Brain microvascular endothelial cell (primary cell): ENCODE results near the gene ZBTB34.

Experiments used
- DNase-seq: peaks from one replicate; pipeline ENCODE4 v3.0.0-alpha.2; 2020
- H3K27ac ChIP-seq: fragments of 250-450 bp; sonication (Bioruptor Pico); 2 replicates; pipeline ENCODE4 v1.5.1; 2020; ENCODE audit warnings: mild to moderate bottlenecking, moderate library complexity
- H3K27me3 ChIP-seq: fragments of 250-450 bp; sonication (Bioruptor Pico); replicated peaks from 2 replicates; pipeline ENCODE4 v1.5.1; 2020; ENCODE audit warnings: mild to moderate bottlenecking
- H3K36me3 ChIP-seq: fragments of 250-450 bp; sonication (Bioruptor Pico); replicated peaks from 2 replicates; pipeline ENCODE4 v1.5.1; 2020; ENCODE audit warnings: mild to moderate bottlenecking
- H3K4me3 ChIP-seq: 2 replicates; pipeline ENCODE4 v1.5.1; 2011; ENCODE audit warnings: low read depth, mild to moderate bottlenecking, control low read depth, low read length, moderate library complexity
- CTCF ChIP-seq: IDR thresholded peaks from 2 replicates; pipeline ENCODE4 v1.5.1; 2011; ENCODE audit warnings: low read depth, mild to moderate bottlenecking, moderate library complexity, low read length, control low read depth, inconsistent platforms; ENCODE audit errors: missing control alignments
- in situ Hi-C: cut with HindIII; loops from 2 replicates; pipeline ENCODE4 v1.10.0; 2017; ENCODE audit warnings: low sequenced_read_pairs, low pct_ligation_motif_present

ZBTB34 gene

DNA sequence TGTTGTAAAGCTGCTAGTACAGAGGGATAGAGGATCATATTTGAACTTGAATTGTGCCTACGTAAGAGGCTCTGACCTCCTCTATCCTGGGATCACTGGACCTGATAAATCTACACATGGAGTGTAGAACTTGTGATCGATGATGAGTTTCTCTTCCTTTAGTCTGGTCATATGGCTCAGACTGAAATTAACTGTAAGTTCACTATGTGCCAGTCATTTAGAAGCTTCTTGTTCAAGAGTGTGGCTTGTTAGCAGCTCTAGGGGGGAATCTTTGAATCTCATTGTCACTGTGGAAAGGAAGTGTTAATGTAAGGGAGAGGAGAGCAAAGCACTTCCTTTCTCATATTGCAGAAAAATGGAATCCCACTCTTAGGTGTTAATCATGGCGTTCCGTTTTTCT is 12.1 kb downstream of the ZBTB34 start:
- no peak for DNase-seq
- no peak for TF ChIP-seq CTCF
- Histone ChIP-seq H3K27ac (no peak overlapping the region), H3K27me3 (no peaks in the 10 kb centered on the region), H3K36me3 (no peaks in the 10 kb centered on the region), H3K4me3 (no peak overlapping the region)
- in situ Hi-C loops, result no loop called here

DNA sequence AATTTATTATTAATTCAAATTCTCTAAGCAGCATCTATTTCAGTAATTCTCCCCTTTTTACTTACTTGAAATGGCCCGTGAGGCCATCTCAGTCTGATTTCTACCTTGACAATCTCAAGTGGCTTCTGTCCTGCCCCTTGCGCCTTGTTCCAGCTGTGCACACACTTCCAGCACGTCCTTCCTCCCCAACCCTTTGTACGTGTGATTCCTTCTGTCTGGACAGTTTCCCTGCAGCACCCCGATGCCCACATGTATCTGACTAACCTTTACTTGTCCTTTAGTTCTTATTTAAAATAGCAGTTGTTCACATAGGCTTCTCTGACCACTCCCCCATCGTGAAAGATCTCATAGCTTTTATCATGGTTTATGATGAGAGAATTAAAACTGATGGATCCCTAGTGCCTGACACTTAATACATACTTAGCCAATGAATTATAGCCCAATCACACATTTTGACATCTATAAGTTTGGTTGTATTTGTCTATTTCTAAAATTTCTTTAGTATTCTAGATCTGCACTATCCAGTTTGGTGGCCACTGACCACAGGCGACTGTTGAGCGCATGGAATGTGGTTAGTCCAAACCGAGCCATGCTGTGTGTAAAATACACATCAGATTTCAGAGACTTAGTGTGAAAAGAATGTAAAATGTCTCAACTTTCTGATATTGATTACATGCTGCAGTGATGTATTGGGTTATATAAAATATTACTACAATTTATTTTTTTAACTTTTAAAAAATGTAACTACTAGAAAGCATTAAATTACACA is 14.3 kb downstream of the ZBTB34 start:
- no peaks in the 10 kb centered on the region for H3K27me3 ChIP-seq
- H3K27ac ChIP-seq, result no peak overlapping the region
- H3K4me3 ChIP-seq, result no peak overlapping the region
- peaks cover 5% of the 10 kb centered on the region for H3K36me3 ChIP-seq
- TF ChIP-seq CTCF, result no peak
- in situ Hi-C loops, result no loop called here
- no peak for DNase-seq

DNA sequence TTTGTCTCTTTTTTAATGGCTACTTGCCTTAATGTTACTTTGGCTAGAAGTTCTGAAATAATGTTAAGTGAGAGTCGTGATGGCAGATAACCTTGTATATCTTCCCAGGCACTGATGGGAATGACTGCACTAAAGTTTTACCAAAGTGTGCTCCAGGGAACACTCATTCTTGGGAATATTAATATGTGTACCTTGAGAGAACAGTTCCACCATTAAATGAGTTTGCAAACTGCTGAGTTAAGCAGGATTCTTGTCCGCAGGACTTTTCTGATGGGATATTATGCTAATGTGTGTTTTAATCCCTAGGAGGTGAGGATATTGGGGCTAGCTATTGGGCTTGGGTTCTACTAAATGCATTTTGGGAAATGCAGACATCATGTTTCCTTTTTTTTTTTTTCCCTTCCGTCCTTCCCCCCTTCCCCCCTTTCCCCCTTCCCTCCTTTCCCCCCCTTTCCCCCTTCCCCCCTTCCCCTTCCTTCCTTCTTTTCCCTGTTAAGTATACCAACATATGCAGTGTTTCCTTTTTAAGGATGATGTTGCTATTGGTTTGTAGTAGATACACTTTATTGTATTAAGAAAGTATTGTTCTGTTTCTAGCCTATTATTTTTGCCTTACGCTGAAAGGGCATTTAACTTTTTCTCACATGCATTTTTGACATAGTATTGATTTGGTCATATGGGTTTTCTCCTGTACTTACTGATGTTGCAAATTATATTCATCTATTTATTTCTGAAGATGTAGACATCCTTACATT is 15.5 kb downstream of the ZBTB34 start:
- Histone ChIP-seq H3K36me3 (peaks cover 17% of the 10 kb centered on the region), H3K27ac (no peak overlapping the region), H3K4me3 (no peak overlapping the region), H3K27me3 (no peaks in the 10 kb centered on the region)
- no peak for TF ChIP-seq CTCF
- in situ Hi-C loops, result no loop called here
- no peak for DNase-seq

GRCh38 chr9:126876531-126876930 is 16.1 kb downstream of the ZBTB34 start:
- DNase-seq, result no peak
- Histone ChIP-seq H3K27ac (no peak overlapping the region), H3K4me3 (no peak overlapping the region), H3K36me3 (peaks cover 18% of the 10 kb centered on the region), H3K27me3 (no peaks in the 10 kb centered on the region)
- in situ Hi-C loops, result no loop called here
- no peak for TF ChIP-seq CTCF

- DNase-seq, result no peak
- H3K27me3 ChIP-seq, result no peaks in the 10 kb centered on the region
- TF ChIP-seq CTCF, result no peak
- in situ Hi-C loops, result no loop called here
- no peak overlapping the region for H3K27ac ChIP-seq
- no peak overlapping the region for H3K4me3 ChIP-seq
- peaks cover 18% of the 10 kb centered on the region for H3K36me3 ChIP-seq
Observed at GRCh38 chr9:126877418-126877817, 17.0 kb downstream of the ZBTB34 start.
